HG02798 (cell line): Measurements from ENCODE around the gene MRPS5.
A peak's percentile ranks its signal among the peaks of the same experiment; 100 is the strongest.

Experiments used
- ATAC-seq: cut with Tn5 transposase; IDR thresholded peaks from one replicate; pipeline ENCODE4 v1.9.1; 2021; ENCODE audit warnings: mild to moderate bottlenecking; ENCODE audit not compliant: unreplicated experiment, poor library complexity

MRPS5 gene

GRCh38 chr2:95061601-95062183, 59.9 kb downstream of the MRPS5 start:
- no peak for ATAC-seq

GRCh38 chr2:95061119-95061512, 60.5 kb downstream of the MRPS5 start:
- no peak for ATAC-seq

- ATAC-seq: no peak
Measured at GRCh38 chr2:95060446-95061118, 61.0 kb downstream of the MRPS5 start.

GRCh38 chr2:95059656-95060370, 61.8 kb downstream of the MRPS5 start:
- no peak for ATAC-seq

GRCh38 chr2:95058989-95059641, 62.5 kb downstream of the MRPS5 start:
- no peak for ATAC-seq

- no peak for ATAC-seq
Measured at GRCh38 chr2:95058466-95058988, 63.1 kb downstream of the MRPS5 start.

GRCh38 chr2:95057535-95058370, 63.9 kb downstream of the MRPS5 start:
- ATAC-seq: no peak

GRCh38 chr2:95056461-95057459, 64.8 kb downstream of the MRPS5 start:
- no peak for ATAC-seq

GRCh38 chr2:95056044-95056443, 65.6 kb downstream of the MRPS5 start:
- ATAC-seq: no peak

- ATAC-seq: no peak
Measured at GRCh38 chr2:95055262-95055661, 66.3 kb downstream of the MRPS5 start.

GRCh38 chr2:95054016-95054415, 67.6 kb downstream of the MRPS5 start:
- no peak for ATAC-seq

- ATAC-seq: no peak
Measured at GRCh38 chr2:95053543-95053942, 68.1 kb downstream of the MRPS5 start.

GRCh38 chr2:95052804-95053479, 68.7 kb downstream of the MRPS5 start:
- no peak for ATAC-seq

- no peak for ATAC-seq
Measured at GRCh38 chr2:95052307-95052706, 69.3 kb downstream of the MRPS5 start.

- no peak for ATAC-seq
Measured at GRCh38 chr2:95051626-95052025, 70.0 kb downstream of the MRPS5 start.

GRCh38 chr2:95050385-95051300, 71.0 kb downstream of the MRPS5 start:
- ATAC-seq: peak; percentile 33

GRCh38 chr2:95049961-95050360, 71.6 kb downstream of the MRPS5 start:
- ATAC-seq: no peak

GRCh38 chr2:95049683-95049955, 72.0 kb downstream of the MRPS5 start:
- ATAC-seq: no peak
